ENCODE results near the gene ATAD2B. TPM values are rescaled to one million over a fixed set of nuclear protein-coding genes. Genes with fewer than 3 reads are reported as not detected.

Gene ATAD2B
- total RNA-seq, 4 donors from 2014 or later, result 22.9 to 34.9 (median 28.5) TPM

DNA sequence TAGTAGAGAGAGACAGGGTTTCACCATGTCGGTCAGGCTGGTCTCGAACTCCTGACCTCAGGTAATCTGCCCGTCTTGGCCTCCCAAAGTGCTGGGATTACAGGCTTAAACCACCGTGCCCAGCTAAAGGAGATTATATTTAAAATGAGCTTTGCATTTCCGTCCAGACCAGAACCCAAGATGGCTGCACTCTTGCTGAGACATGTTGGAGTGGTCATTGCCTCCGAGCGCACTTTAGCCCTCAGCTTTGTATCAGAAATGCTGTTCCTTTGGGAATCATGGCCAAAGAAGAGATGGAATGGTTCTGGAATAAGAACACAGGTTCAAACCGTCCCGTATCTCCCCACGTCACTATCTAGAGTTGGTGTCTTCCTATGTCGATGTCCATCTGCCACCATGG, 16.7 kb upstream of the ATAD2B start:
- TF ChIP-seq, protein P1, sequence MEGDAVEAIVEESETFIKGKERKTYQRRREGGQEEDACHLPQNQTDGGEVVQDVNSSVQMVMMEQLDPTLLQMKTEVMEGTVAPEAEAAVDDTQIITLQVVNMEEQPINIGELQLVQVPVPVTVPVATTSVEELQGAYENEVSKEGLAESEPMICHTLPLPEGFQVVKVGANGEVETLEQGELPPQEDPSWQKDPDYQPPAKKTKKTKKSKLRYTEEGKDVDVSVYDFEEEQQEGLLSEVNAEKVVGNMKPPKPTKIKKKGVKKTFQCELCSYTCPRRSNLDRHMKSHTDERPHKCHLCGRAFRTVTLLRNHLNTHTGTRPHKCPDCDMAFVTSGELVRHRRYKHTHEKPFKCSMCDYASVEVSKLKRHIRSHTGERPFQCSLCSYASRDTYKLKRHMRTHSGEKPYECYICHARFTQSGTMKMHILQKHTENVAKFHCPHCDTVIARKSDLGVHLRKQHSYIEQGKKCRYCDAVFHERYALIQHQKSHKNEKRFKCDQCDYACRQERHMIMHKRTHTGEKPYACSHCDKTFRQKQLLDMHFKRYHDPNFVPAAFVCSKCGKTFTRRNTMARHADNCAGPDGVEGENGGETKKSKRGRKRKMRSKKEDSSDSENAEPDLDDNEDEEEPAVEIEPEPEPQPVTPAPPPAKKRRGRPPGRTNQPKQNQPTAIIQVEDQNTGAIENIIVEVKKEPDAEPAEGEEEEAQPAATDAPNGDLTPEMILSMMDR (IDR thresholded peaks at IDR 0.05; ENCODE audit: low read depth), result no peak

DNA sequence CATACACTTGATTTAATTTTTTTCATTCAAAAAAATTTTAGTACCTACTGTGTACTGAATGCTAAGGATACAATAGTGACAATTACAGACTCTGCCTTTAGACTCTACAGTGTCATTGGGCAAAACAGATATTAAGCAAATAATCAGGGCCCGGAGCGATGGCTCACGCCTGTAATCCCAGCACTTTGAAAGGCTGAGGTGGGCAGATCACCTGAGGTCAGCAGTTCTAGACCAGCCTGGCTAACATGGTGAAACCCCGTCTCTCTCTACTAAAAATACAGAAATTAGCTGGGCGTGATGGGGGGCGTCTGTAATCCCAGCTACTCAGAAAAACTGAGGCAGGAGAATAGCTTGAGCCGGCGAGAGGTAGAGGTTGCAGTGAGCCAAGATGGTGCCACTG, 14.7 kb upstream of the ATAD2B start:
- TF ChIP-seq, protein P1 (IDR thresholded peaks at IDR 0.05; ENCODE audit: low read depth), result no peak

DNA sequence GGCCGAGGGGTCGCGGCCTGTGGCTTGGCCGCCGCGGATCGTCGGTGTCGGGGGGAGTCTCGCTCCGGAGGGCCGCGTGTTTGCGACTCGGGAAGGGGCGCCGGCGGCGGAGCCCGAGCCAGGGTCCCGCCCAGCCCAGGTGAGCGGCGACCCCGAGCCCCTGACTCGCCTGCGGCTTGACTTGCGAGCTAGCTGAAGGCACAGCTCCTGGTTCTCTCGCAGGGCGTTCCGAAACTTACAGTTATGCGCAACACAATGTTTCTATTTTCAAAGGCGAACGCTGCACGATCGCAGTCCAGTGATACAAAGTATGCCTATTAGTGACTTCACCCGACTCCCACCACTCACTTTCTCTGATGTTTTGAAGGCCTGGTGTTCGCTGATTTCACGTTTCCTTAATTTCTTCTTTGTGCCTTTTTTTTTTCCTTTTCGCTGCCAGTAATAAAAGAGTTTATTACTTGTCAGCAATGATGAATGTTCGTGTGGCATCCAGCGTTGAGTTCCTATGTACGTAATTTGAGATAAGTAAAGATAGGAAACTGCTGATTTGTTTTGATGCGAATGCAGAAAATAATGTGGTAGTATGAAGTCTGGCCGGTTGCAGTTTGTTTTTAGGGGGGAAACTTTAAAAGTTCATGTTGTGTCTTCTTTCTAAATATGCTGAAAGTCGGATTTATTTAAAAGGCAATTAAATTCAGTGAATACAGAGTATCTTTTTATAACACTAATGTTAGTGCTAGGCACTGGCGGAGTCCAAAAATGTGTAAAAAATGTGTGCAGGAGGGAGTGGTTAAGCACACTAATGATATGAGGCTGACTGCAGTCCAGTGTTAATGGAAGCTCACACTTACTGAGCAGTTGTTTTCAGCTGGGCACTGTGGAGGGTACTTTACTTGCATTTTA, 14.0 kb upstream of the ATAD2B start:
- TF ChIP-seq, protein P1 (IDR thresholded peaks at IDR 0.05; ENCODE audit: low read depth), result no peak

DNA sequence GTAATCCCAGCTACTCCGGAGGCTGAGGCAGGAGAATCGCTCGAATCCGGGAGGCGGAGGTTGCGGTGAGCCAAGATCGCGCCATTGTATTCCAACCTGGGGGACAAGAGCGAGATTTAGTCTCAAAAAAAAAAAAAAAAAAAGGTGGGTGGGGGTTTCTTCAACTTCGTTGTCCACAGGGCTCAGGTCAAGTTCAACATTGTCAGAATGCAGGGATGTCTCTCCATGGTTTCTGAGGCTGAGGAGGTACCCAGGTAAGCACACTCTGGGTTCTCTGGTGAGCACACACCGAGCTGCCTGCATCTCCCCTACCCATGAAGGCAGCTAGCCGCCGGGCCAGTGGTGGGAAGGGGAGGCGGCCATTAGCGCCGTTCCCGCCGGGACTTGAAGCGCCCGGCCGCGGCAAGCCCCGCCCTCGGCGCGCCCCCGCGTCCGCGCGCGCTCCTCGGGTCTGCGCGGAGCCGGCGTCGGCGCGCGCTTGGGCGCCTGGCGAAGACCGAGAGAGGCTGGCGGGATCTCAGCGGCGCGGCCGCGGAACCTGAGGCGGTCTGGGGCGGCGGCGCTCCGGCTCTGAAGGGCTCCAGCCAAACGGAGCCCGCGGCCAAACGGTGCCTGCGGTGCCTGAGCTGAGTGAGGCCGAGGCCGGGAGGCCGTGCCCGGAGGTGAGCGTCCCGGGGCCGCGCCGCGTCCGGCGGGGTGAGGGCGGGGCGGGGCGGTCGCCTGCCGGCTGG, 13.2 kb upstream of the ATAD2B start, which contains the start of gene UBXN2A:
Gene UBXN2A, plus strand, starts transcription at position 477 of the 731 bp plus-strand sequence. CDS start 17,852 bp downstream, outside the sequence.
- TF ChIP-seq, protein P1 (IDR thresholded peaks at IDR 0.05; ENCODE audit: low read depth), result no peak

DNA sequence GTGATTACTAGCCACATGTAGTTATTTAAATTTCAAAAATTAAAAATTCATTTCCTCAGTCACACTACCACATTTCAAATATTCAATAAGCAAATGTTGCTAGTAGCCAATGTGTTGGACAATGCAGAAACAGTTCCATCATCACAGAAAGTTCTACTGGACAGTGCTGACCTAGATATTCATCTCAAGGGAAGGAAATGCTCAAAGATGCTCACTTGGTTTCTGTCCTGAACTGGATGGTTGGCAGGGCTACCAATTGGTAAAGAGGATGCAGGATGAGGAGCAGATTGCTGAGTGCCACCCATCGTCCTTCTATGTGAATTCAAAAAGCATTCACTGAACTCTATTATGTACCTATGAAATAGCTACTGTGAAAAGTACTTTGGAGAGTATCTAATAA, 7.3 kb upstream of the ATAD2B start:
- TF ChIP-seq, protein P1 (IDR thresholded peaks at IDR 0.05; ENCODE audit: low read depth), result no peak

DNA sequence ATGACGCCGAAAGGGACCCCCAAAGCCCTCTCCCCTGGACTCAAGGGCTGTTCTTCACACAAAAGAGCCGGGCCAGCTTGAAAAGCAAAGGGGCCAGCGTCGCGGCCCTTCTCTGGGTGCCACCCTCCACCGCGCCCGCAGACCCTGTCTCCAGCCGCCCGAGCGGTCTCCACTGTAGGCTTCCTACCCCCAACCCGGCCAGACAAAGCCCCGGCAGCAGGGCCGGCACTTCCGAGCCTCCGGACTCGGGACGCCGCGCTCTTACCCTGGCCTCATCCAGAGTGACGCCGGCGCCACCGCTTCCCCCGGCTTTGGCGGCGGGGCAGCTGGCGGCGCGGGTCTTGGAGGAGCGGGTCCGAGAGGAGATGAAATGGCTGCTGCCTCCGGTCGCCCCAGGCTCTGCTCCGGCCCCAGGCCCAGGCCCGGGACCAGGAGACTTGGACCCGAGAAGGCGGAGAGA, 603 bp downstream of the ATAD2B start:
- TF ChIP-seq, protein P1 (IDR thresholded peaks at IDR 0.05; ENCODE audit: low read depth), result no peak
